Activated CD4-positive, CD25-positive, alpha-beta regulatory T cell treated with anti-CD3 and anti-CD28 coated beads, Interleukin-2, amount 50 U/mL, for 24 hours (primary cell): ENCODE results near the gene PGRMC1.
"Not testable (repeated sequence)": the region's sequence is repeated elsewhere in the genome, so short reads cannot be mapped to it uniquely, and the experiment has no call there.

ENCODE experiments used
- ATAC-seq, 2 donors: fragments of 150-1000 bp; cut with Tn5 transposase; one replicate each; pipeline ENCODE4 v1.10.0; 2021; ENCODE audit warnings: mild to moderate bottlenecking in 1 of 2, moderate library complexity in 1 of 2

PGRMC1 gene

DNA sequence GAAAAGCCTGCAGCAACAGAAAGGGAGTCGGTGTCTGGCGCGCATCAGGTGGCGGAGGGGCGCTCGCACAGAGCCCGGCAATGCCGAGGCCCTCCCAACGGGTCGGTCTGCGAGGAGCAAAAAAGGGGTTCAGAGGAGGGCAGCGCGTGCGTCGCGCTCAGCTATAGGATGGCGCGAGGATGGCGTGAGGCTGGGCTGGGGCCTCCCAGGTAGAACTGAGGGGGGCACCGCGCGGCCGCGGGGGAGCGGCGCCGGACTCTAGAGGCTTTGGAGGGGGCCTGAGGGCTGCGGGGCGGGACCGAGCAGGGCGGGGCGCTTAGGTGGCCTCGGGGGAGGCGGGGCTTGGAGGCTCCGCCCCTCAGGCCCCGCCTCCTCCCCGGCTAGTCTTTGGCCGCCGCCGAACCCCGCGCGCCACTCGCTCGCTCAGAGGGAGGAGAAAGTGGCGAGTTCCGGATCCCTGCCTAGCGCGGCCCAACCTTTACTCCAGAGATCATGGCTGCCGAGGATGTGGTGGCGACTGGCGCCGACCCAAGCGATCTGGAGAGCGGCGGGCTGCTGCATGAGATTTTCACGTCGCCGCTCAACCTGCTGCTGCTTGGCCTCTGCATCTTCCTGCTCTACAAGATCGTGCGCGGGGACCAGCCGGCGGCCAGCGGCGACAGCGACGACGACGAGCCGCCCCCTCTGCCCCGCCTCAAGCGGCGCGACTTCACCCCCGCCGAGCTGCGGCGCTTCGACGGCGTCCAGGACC, at the start of gene PGRMC1:
Gene PGRMC1 (plus strand): TSS at position 414 of the 751 bp plus-strand sequence. CDS start 79 bp downstream, at position 493.
- peak; percentile 91 to 93 for ATAC-seq

- ATAC-seq, result no peak
Measured at GRCh38 chrX:119186763-119187162, 49.3 kb upstream of the PGRMC1 start.

GRCh38 chrX:119187298-119187697, 48.8 kb upstream of the PGRMC1 start:
- no peak for ATAC-seq

DNA sequence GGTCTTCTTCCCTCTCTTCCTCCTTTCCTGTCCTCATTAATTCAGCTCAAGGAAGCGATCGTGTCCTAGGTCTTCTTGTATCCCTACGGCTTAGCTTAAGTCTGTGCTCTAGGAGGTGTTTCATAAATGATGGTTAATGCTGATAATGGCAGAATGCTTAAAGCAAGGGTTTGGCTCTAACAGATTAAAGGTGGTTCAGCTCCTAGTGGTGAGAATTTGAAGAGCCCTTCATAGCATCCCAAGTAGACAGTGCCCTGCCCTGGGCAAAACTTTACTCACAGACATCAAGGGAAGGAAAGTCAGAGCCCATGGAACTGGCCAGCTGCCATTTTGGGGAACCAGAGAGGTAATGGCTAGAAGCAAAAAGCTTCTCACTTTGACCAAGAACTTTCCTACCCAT, 47.0 kb upstream of the PGRMC1 start:
- ATAC-seq, result no peak

DNA sequence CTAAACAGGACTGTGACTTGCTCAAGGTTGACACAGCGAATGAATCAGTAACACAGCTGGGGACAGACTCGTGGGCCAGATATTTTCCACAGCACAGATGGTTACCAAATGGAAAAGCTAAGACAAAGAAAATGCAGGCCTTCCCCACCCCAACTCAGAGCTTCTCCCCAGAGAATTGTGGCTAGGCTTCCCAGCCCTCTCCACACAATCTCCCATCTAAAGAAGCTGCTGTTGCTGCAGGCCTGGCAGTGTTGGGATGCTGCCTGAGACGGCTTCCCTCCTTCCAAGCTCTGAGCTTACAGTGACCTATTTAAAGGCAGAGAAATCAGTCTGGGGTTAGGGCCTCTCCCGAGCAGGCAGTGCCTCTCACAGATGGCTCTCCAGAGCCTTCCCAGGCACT, 46.5 kb upstream of the PGRMC1 start:
- ATAC-seq, result no peak

- no peak for ATAC-seq
Measured at GRCh38 chrX:119190091-119190681, 45.9 kb upstream of the PGRMC1 start.

- ATAC-seq, result no peak
Measured at GRCh38 chrX:119190831-119191230, 45.3 kb upstream of the PGRMC1 start.

GRCh38 chrX:119194621-119195020, 41.5 kb upstream of the PGRMC1 start:
- ATAC-seq, result no peak

DNA sequence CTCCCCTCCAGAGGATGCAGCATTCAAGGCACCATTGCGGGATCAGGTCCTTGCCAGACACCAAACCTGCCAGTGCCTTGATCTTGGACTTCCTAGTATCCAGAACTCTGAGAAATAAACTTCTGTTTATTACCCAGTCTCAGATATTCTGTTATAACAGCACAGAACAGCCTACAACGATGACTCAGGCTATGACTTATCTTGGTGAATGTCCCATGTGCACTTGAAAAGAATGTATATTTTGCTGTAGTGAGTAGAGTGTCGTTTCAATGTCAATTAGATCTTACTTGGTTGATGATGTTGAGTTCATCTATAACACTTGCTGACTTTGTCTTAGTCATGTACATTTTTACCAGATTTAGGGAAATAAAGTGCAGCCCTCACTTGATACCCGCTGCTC, 34.5 kb upstream of the PGRMC1 start:
- ATAC-seq, result no peak

DNA sequence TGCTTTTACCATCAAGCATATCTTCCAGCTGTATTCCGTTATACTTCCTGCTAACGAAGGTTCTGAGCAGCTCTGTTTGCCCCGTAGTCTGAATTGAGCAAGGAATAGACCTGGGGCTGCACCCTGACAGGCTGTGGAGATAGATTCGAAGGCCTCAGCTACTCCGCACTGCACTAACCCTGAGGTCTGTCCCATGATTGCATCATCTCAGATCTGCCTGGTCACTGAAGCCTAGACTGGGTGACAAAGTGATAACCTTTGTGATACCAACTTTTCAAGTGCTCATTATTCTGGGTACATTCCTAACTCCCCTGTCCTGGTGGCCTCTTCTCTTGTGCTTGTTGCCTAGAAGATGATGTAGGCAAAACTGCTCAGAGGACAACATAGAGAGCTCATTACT, 29.9 kb upstream of the PGRMC1 start:
- ATAC-seq, result no peak

- not testable (repeated sequence) for ATAC-seq
Measured at GRCh38 chrX:119207483-119207882, 28.6 kb upstream of the PGRMC1 start.

GRCh38 chrX:119208401-119209057, 27.6 kb upstream of the PGRMC1 start:
- ATAC-seq, result no peak

GRCh38 chrX:119210931-119211648, 25.0 kb upstream of the PGRMC1 start:
- ATAC-seq, result not testable (repeated sequence)

DNA sequence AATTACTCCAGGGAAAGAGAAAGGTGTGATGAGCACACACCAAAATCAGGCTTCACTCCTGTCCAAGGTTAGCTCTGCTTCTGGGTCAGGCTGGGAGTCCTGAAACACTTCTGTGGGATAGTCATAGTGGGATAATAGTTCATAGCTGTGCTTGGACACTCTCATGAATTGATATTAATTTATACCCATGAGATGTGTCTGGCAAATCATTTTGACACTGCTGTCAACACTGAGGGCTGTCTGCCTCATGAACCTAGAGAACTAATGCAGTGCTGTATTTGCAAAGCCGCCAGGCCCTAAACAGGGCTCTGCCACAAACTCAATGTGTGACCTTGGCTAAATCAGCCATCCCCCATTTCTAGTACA, 24.5 kb upstream of the PGRMC1 start:
- no peak for ATAC-seq

DNA sequence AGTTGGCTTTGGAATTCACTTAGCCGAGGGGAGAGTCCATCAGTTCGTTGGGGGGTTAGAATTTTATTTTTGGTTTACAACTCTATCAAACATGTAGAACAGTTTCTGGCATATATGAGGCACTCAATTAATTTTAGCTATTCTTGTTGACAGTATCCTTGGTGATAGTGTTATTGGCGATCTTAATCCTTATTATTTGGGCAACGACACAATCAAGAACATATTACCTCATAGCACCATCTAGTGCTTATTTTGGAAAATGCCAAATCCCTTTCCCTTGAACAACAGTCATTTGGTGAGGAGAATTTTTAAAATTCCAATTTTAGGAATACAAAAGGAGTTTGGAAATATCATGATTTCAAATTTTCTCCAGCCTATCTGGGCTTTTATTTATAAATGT, 17.9 kb upstream of the PGRMC1 start:
- ATAC-seq, result no peak

- no peak for ATAC-seq
Measured at GRCh38 chrX:119222932-119223331, 13.2 kb upstream of the PGRMC1 start.

DNA sequence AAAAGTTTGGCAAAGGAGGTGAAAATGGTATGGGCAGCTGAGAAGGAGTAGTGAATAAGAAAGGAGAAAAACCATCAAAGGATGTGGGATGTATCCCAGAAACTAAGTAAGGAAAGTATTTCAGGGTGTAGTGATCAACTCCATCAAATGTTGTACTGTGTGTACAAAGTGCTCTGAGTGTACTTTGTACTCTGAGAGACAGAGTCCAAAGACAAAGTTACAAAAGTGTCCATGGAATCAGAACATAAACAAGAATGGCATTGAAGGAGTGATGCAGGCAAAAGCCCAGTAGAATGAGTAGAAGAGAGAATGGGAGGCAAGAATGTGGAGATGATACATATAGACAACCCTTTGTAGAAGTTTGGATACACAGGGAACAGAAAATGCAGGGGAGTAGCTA, 12.3 kb upstream of the PGRMC1 start:
- no peak for ATAC-seq

- no peak for ATAC-seq
Measured at GRCh38 chrX:119226446-119226845, 9.6 kb upstream of the PGRMC1 start.

DNA sequence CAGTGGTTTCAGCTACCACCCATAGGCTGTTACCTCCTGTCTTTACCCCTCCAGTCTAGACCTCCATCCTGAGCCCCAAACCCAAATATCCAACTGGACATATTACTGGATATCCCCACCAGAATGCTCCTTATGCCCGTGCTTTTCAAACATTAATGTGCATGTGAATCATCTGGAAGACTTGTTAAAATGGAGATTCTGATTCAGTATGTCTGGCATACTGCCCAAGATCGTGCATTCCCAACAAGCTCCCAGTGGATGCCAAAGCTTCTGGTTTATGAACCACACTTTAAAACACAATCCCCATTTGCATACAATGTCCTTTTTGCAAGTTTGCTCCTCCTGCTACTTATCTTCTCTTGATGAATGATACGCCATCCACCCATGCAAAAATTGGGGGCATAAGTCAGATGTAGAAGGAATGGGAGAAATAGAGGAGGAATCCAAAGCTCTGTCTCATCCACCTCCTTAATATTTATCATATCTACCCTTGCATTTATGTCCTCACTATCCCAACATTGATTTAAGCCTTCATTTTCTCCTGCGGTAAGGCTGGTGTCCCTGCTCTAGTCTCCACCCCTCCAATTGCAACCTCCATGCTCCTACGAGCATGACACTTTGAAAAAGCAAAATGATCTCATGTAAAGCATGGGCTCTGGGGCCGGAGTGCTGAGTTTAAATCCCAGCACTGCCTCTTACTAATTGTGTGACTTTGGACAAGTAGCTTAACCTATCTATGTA, 7.4 kb upstream of the PGRMC1 start:
- no peak for ATAC-seq

DNA sequence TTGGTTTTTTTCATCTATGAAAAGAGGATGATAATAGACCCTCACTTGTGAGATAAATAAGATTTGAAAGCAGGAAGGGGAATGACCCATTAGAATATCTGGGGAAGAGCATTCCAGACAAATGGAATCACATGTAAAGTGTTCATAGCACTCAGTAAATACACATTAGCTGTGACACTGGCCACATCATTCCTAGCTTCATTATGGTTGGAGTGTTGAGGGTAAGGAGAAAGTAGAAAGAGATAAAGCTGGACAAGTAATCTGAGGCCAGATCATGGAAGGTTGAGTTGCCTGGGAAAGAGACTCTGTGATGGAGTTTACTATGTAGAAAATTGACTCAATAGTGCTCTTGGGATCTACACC, 6.9 kb upstream of the PGRMC1 start:
- ATAC-seq, result no peak

DNA sequence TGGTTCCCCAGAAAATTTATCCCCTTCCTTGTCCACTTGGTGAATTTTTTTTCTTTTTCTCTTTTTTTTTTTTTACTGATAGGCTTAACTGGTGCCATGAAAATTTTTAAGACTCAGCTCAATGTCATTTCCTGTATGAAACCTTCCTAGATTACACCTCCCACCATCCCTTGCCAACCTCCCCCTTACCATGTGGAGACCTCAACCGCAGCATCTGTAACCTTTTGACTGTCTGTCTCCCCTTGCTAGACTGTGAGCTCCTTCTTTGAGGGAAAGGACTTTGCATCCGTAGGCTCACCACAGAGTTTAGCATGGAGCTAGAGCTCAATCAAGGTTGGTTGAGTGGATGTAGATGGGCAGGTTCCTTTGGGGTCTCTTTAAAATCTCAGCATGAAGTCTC, 5.2 kb upstream of the PGRMC1 start:
- ATAC-seq, result peak in 1 of 2 donors; percentile 55

- ATAC-seq, result no peak
Measured at GRCh38 chrX:119231936-119232445, 4.1 kb upstream of the PGRMC1 start.
